ENCODE results near the gene MAGI2. TPM values are rescaled to one million over a fixed set of nuclear protein-coding genes. Genes with fewer than 3 reads are reported as not detected.

The MAGI2 gene
- total RNA-seq, 1 experiment from 2014 or later = 14.3 TPM

- Mint-ChIP-seq H3K9me3 (no peaks in the 10 kb centered on the region), H3K36me3 (ENCODE audit: insufficient read depth in 1 of 3, low read depth in 3 of 3) (no peaks in the 10 kb centered on the region), H3K27me3 (ENCODE audit: low read depth) (peaks cover 17% of the 10 kb centered on the region), H3K4me1 (no peaks in the 10 kb centered on the region), H3K27ac (no peak overlapping the region), H3K4me3 (no peak overlapping the region)
- no peak overlapping the region for H3T11ph ChIP-seq (ENCODE audit: low read length)
- H3K79me2 ChIP-seq (ENCODE audit: insufficient read depth, low read length) = no peaks in the 10 kb centered on the region
- H2AK5ac ChIP-seq (ENCODE audit: insufficient read length, low read length) = no peak overlapping the region
- H4K20me1 ChIP-seq (ENCODE audit: control insufficient read depth, insufficient read depth, insufficient read length) = no peaks in the 10 kb centered on the region
- TF ChIP-seq CTCF (conservative IDR thresholded peaks at IDR 0.05) = no peak
- no peak overlapping the region for H3K4me2 ChIP-seq (ENCODE audit: insufficient read depth, insufficient read length, low read length)
- H2BK120ac ChIP-seq (ENCODE audit: low read depth, low read length, poor library complexity, severe bottlenecking) = no peak overlapping the region
- H3K56ac ChIP-seq (ENCODE audit: insufficient read length, low read depth, low read length) = no peak overlapping the region
- H3K9me3 ChIP-seq (ENCODE audit: control insufficient read depth, low read depth, low read length) = no peaks in the 10 kb centered on the region
- no peak overlapping the region for H2BK12ac ChIP-seq (ENCODE audit: insufficient read length, low read depth, low read length)
- H3K4ac ChIP-seq (ENCODE audit: low read depth, low read length) = no peak overlapping the region
- no peak overlapping the region for H3K9ac ChIP-seq (ENCODE audit: extremely low read depth, insufficient read length, low read length)
- no peak overlapping the region for H2BK15ac ChIP-seq (ENCODE audit: low read depth, low read length)
- H3K27me3 ChIP-seq (ENCODE audit: insufficient read depth, low read length) = no peaks in the 10 kb centered on the region
- no peaks in the 10 kb centered on the region for H3K4me1 ChIP-seq (ENCODE audit: insufficient read depth, low read length)
- no peak overlapping the region for H3K27ac ChIP-seq (ENCODE audit: insufficient read length, low read depth, low read length)
- no peak overlapping the region for H3K14ac ChIP-seq (ENCODE audit: insufficient read depth, low read length)
- DNase-seq = no peak
- no peak overlapping the region for H3K18ac ChIP-seq (ENCODE audit: insufficient read length, low read depth, low read length)
- H3K79me1 ChIP-seq (ENCODE audit: insufficient read depth, low read depth, low read length, poor library complexity, severe bottlenecking) = no peaks in the 10 kb centered on the region
- no peak overlapping the region for H2BK20ac ChIP-seq (ENCODE audit: low read depth, low read length, poor library complexity, severe bottlenecking)
- no peak overlapping the region for H3K23ac ChIP-seq (ENCODE audit: insufficient read length, low read depth, low read length)
- H4K8ac ChIP-seq (replicated peaks; ENCODE audit: insufficient read length, low read depth, low read length) = no peak overlapping the region
- no peak overlapping the region for H4K5ac ChIP-seq (ENCODE audit: insufficient read length, low read depth, low read length)
- no peak overlapping the region for H4K91ac ChIP-seq (ENCODE audit: insufficient read length, low read depth, low read length)
- no peak overlapping the region for H2BK5ac ChIP-seq (ENCODE audit: insufficient read length, low read length)
- no peak overlapping the region for H2AFZ ChIP-seq (ENCODE audit: low read length)
- no peaks in the 10 kb centered on the region for H3K23me2 ChIP-seq (ENCODE audit: insufficient read length, low read depth, low read length, poor library complexity, severe bottlenecking)
- WGBS (ENCODE audit: extremely low coverage, insufficient read length, low lambda C conversion rate) = no CpG with 5 or more reads among the region's 1 CpG
Observed at GRCh38 chr7:79461660-79462059, 8.2 kb upstream of the MAGI2 start.
